Fibroblast of lung (primary cell): ENCODE measurements around the gene ZNF474. TPM values are rescaled to one million over a fixed set of nuclear protein-coding genes. Genes with fewer than 3 reads are reported as not detected.
A peak's percentile ranks its signal among the peaks of the same experiment; 100 is the strongest.

Source experiments
- DNase-seq, 2 donors: peaks; one replicate each; pipeline versions ENCODE4 v3.0.0 to v3.0.0-alpha.2; 2010; ENCODE audit warnings: low read depth in 2 of 2
- H2AFZ ChIP-seq: 2 replicates; pipeline ENCODE4 v1.5.1; 2012; ENCODE audit warnings: low read length, control low read depth, inconsistent platforms
- H3K27ac ChIP-seq: 2 replicates; pipeline ENCODE4 v1.5.1; 2011; ENCODE audit warnings: low read length, control low read depth; ENCODE audit not compliant: insufficient read depth
- H3K27me3 ChIP-seq: 2 replicates; pipeline ENCODE4 v1.5.1; 2011; ENCODE audit warnings: mild to moderate bottlenecking, low read length; ENCODE audit not compliant: control insufficient read depth, insufficient read depth
- H3K36me3 ChIP-seq: 2 replicates; pipeline ENCODE4 v1.5.1; 2011; ENCODE audit warnings: low read length; ENCODE audit not compliant: control insufficient read depth, insufficient read depth
- H3K4me1 ChIP-seq: 2 replicates; pipeline ENCODE4 v1.5.1; 2011; ENCODE audit warnings: low read length; ENCODE audit not compliant: control insufficient read depth, insufficient read depth; ENCODE audit errors: extremely low read depth
- H3K4me2 ChIP-seq: 2 replicates; pipeline ENCODE4 v1.5.1; 2011; ENCODE audit warnings: low read length, control low read depth; ENCODE audit not compliant: insufficient read depth; ENCODE audit errors: extremely low read depth
- H3K4me3 ChIP-seq, 4 experiments: fragments of 200-600 bp in 1 of 4; sonication (generic) in 1 of 4; replicated peaks in 1 of 4; 2 replicates each; pipeline ENCODE4 v1.5.1; 2011 to 2016; ENCODE audit warnings: low read length in 4 of 4, low read depth in 3 of 4, mild to moderate bottlenecking in 3 of 4, control low read depth in 2 of 4, inconsistent platforms in 1 of 4, mixed read lengths in 1 of 4; ENCODE audit not compliant: insufficient read depth in 1 of 4; ENCODE audit errors: control extremely low read depth in 1 of 4
- H3K79me2 ChIP-seq: 2 replicates; pipeline ENCODE4 v1.5.1; 2012; ENCODE audit warnings: mild to moderate bottlenecking, low read length, inconsistent platforms; ENCODE audit not compliant: control insufficient read depth, insufficient read depth
- H3K9ac ChIP-seq: 2 replicates; pipeline ENCODE4 v1.5.1; 2011; ENCODE audit warnings: mild to moderate bottlenecking, low read length, control low read depth; ENCODE audit not compliant: insufficient read depth
- H3K9me3 ChIP-seq: 2 replicates; pipeline ENCODE4 v1.5.1; 2012; ENCODE audit warnings: low read depth, low read length; ENCODE audit not compliant: control insufficient read depth, insufficient read depth
- H4K20me1 ChIP-seq: 2 replicates; pipeline ENCODE4 v1.5.1; 2011; ENCODE audit warnings: low read length; ENCODE audit not compliant: control insufficient read depth, insufficient read depth; ENCODE audit errors: extremely low read depth
- CTCF ChIP-seq, 2 donors: IDR thresholded peaks in 1 of 2; conservative IDR thresholded peaks in 1 of 2; 1 replicate in 1 of 2; 2 replicates in 1 of 2; pipeline ENCODE4 v1.5.1; 2011 to 2012; ENCODE audit warnings: low read length in 2 of 2, control low read depth in 1 of 2, inconsistent platforms in 1 of 2, low read depth in 1 of 2, mild to moderate bottlenecking in 1 of 2
- EZH2 ChIP-seq: IDR thresholded peaks from 2 replicates; pipeline ENCODE4 v1.5.1; 2012; ENCODE audit warnings: low read length, control low read depth, mild to moderate bottlenecking; ENCODE audit errors: missing control alignments
- polyA plus RNA-seq, 2 donors: library from polyadenylated mRNA; depleted of rRNA in 1 of 2; stranded (reverse) in 1 of 2; unstranded in 1 of 2; fragments of >200 nt; gene quantifications; 2 replicates each; pipeline ENCODE4 v1.2.1, GENCODE V29; 2011 to 2012; ENCODE audit warnings: missing spikeins in 1 of 2
- total RNA-seq: library from RNA; depleted of rRNA; stranded (reverse); fragments of >200 nt; gene quantifications from 2 replicates; pipeline ENCODE4 v1.2.1, GENCODE V29; 2014

Gene ZNF474
- total and polyA plus RNA-seq, 2 donors (not counting 1 experiment from before 2014, with no cell fraction given), result 0.17 to 0.20 TPM

GRCh38 chr5:122121479-122122465 lies 7.6 kb upstream of the ZNF474 start:
- Histone ChIP-seq H2AFZ (no peak overlapping the region), H3K27ac (no peak overlapping the region), H3K4me3 (no peak overlapping the region), H3K4me1 (peaks cover 7% of the 10 kb centered on the region), H3K79me2 (no peaks in the 10 kb centered on the region), H3K27me3 (no peaks in the 10 kb centered on the region), H3K9me3 (no peaks in the 10 kb centered on the region), H4K20me1 (no peaks in the 10 kb centered on the region), H3K4me2 (no peak overlapping the region), H3K9ac (no peak overlapping the region), H3K36me3 (no peaks in the 10 kb centered on the region)
- DNase-seq, result peak in 1 of 2 donors; percentile 90
- no peak for TF ChIP-seq EZH2
- TF ChIP-seq CTCF (conservative IDR thresholded peaks at IDR 0.05 in 1 of 2, IDR thresholded peaks at IDR 0.05 in 1 of 2; ENCODE audit: low read depth in 1 of 2, low read length in 2 of 2), result no peak

DNA sequence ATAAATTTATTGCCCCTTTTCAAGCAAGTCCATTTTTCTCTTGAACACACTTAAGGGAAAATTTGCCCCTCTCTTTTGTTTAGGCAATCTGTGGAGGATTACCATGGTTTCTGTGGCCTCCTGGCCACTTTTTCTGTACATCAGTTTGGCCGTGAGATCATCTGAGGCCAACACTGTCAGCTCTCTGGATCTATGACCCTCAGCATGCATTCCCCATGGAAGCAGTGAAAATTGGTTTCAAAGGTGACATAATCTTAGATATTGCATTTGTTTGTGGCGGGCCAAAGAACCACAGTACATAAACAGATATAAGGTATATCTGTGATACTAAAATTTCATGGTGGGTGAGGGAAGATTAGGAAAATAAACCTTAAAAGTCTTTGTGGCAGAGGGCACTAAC lies 4.6 kb upstream of the ZNF474 start:
- Histone ChIP-seq H3K27me3 (no peaks in the 10 kb centered on the region), H3K4me2 (no peak overlapping the region), H3K9me3 (no peaks in the 10 kb centered on the region), H3K36me3 (no peaks in the 10 kb centered on the region), H3K79me2 (no peaks in the 10 kb centered on the region), H3K27ac (no peak overlapping the region), H2AFZ (no peak overlapping the region), H3K4me1 (peaks cover 12% of the 10 kb centered on the region), H4K20me1 (no peaks in the 10 kb centered on the region), H3K4me3 (no peak overlapping the region), H3K9ac (no peak overlapping the region)
- DNase-seq, result no peak
- TF ChIP-seq CTCF (conservative IDR thresholded peaks at IDR 0.05 in 1 of 2, IDR thresholded peaks at IDR 0.05 in 1 of 2; ENCODE audit: low read depth in 1 of 2, low read length in 2 of 2), result no peak
- TF ChIP-seq EZH2, result no peak

- Histone ChIP-seq H2AFZ (no peak overlapping the region), H3K9me3 (no peaks in the 10 kb centered on the region), H3K27me3 (no peaks in the 10 kb centered on the region), H4K20me1 (no peaks in the 10 kb centered on the region), H3K9ac (no peak overlapping the region), H3K27ac (peak overlapping the region; percentile 64), H3K4me2 (peak overlapping the region; percentile 49), H3K79me2 (no peaks in the 10 kb centered on the region), H3K4me3 (no peak overlapping the region), H3K4me1 (peaks cover 12% of the 10 kb centered on the region), H3K36me3 (no peaks in the 10 kb centered on the region)
- TF ChIP-seq EZH2, result no peak
- DNase-seq, result peak; percentile 63 to 91
Observed at GRCh38 chr5:122126177-122126755, 3.1 kb upstream of the ZNF474 start.
